HG03103 (cell line): ENCODE data around the gene MAPK7.

Experiments
- ATAC-seq: cut with Tn5 transposase; IDR thresholded peaks from one replicate; pipeline ENCODE4 v1.9.1; 2021; ENCODE audit warnings: low read depth; ENCODE audit not compliant: unreplicated experiment

The MAPK7 gene

DNA sequence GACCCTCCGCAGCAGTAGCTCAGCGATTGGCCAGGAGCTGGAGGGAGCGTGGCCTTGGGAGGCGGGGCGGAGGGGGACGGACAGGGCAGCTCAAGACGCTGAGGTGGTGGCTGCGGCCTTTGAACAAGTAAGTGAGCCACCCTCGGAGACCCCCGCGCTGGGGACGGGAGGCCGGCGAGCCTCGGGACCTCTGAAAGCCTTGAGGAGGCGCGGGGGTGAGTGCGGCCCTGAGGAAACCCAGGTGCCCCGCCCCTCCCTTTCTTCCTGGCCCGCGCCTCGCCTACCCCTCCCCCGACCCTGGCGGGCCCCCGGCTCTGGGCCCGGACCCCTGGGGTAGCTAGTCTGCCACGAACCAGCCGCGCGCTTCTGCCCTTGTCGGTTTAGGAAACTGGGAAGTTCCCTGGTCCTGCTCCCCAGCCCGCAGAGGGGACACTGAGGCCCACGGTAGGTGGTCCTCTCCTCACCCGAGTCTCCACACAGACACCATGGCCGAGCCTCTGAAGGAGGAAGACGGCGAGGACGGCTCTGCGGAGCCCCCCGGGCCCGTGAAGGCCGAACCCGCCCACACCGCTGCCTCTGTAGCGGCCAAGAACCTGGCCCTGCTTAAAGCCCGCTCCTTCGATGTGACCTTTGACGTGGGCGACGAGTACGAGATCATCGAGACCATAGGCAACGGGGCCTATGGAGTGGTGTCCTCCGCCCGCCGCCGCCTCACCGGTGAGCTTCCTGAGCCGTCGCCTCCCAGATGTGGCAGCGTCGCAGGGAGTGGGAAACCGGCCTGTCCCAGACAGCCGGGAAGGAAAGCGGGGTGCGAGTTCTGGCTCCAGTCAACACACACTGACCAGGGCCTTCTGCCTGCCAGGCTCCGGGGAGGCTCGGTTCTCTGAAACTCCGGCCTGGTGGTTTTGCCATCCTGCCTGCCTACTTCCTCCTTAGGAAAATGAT, at the start of gene MAPK7:
Gene MAPK7, plus strand, starts transcription at position 83 of the 945 bp plus-strand sequence. Its CDS starts 403 bp downstream, at position 486.
- ATAC-seq = peak; percentile 3

DNA sequence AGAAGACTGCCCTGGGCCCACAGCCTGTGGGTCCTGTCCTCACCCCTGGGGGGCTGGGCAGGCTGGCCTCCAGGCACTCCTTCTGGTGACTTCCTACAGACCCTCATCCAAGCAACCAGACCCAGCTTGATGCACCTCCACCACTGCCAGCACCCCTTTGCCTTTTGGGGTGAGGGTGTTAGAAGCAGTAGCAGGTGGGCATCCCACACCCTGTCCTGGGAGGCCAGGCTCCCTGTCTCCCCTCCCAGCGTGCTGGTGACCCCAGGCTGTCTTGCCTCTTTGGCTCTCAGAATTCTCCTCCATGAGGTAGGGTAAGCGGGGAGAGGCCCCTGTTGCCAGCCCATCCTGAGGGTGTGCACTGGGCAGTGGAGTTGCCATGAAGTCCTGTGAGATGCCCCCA, 49.2 kb upstream of the MAPK7 start:
- ATAC-seq = no peak

- no peak for ATAC-seq
These were observed 48.5 kb upstream of the MAPK7 start for GRCh38 chr17:19329839-19330238.

DNA sequence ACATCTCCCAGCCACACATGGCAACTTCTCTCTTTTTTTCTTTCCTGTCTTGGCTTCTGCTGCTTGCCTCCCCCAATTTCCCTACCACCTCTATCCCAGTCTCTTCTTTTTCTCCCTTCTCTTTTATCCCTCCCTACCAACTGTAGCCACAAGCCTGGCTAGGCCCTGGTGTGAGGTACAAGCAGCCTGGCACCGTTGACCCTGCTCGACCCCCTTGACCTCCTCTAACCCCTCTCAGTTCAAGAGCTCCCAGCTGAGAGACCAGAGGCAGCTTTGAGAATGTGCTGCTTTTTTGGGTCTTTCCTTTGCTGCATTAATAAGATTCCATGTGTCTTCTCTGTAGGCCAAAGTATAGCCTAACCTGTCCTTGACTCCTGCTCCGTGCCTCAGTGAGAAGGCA, 48.0 kb upstream of the MAPK7 start:
- ATAC-seq = no peak

DNA sequence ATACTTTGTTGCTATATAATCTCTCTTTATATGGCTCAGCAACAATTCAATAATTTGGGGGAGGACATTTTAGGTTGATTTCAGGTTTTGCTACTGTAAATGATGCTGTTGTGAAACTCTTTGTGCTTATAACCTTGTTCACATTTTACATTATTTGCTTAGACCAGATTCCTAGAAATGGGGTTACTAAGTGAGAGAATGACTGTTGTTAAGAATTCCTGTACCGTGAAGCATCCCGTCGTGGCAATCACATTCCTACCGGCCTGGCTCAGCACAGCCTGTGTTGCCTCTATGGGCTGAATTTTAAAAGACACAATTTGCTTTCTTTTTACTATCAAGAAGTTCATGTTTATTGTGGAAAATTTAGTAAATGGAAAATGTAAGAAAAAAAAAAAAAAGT, 47.2 kb upstream of the MAPK7 start:
- ATAC-seq = no peak

DNA sequence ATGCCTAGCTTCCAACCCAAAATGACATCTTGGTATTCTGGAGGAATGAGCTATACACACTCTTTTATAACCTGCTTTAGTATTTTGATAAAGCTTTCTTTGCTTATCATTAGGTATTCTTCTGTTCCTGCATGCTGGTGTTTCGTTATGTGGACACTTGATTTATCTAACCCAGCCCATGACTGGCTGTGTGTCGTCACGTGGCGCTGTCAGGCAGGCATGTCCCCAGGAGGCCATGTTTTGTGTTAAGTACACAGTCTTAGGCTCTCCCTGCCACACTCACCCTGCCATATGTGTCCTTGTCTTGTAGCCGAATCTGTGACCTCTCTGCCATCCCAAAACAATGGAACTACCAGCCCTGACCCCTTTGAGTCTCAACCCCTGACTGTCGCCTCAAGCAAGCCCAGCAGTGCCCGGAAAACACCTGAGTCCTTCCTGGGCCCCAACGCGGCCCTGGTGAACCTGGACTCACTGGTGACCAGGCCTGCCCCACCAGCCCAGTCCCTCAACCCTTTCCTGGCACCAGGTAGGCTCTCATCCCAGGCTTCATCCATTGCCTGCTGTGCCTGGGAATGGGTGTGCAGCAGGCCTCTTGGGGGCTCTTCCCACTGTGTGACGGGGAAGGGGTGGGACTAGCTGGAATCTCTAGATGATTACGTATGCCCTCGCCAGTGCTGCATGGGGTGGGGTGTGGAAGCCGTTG, 46.6 kb upstream of the MAPK7 start:
- no peak for ATAC-seq

DNA sequence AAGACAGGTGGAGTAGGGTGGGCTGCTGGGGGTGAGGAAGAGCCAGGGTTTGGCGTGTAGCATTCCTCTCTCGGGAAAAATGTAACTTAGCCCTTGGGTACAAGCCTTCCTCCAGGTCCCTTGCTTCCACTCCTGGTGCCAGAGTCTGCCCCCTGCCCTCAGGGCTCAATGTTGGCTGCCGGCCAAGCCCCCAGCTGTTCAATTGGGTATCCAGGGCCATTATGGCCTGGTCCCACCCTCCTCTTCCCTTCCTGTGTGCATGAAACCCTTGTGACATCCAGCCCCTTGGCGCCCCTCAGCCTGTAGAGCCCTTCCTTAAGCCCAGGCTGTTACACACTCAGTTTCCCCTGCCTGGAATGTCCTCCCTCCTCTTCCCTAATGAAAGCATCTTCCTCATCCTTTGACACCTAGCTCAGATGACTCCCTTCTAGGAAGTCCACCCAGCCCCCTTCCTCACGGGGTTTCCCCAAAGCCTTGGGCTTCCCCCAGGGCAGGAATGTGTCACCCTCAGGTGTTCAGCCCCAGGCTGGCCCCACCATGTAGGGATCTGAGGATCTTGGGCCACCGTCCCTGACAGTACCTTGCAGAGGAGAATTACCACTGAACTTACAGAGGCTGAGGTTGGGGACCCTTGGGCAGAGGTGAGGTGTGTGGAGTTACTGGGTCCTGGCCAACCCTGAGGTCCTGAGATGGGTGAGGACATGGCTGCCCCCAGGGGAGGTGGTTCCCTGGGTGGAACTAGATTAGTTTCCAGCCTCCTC, 45.7 kb upstream of the MAPK7 start:
- ATAC-seq = no peak

DNA sequence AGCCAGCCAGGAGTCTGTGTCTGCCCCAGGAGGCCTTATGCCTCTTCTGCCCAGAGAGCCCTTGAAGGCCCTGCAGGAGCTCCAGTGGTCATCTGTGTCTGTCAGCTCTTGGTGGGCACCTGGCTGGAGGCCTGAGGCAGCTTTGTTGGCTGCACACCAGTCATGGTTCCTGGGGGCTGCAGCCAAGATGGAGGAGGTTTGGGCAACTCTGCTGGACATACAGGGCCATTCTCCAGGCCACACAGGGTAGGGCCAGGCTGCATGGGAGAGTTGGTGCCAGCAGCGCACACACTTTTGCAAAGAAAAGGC, 45.2 kb upstream of the MAPK7 start:
- ATAC-seq = no peak

- no peak for ATAC-seq
These were observed 44.5 kb upstream of the MAPK7 start for GRCh38 chr17:19333736-19334290.

DNA sequence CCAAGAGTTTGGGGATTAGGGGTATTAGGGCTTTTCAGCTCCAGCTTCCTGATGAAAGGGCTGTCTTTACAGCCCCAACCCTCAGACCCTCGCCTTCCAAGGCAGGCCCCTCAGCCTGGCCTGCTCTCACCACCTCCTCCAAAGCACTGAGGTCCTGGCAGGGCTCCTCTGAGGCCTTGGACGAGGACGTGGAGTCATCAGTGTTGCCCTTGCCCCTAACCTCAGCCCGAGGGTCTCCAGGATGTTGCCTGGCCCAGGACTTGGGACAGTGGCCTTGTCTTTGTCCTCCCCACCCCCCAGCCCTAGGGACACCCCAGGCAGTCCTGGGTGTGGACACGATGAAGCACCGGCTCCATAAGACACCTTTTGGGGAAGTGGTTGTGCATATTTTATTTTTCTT, 44.0 kb upstream of the MAPK7 start:
- no peak for ATAC-seq

DNA sequence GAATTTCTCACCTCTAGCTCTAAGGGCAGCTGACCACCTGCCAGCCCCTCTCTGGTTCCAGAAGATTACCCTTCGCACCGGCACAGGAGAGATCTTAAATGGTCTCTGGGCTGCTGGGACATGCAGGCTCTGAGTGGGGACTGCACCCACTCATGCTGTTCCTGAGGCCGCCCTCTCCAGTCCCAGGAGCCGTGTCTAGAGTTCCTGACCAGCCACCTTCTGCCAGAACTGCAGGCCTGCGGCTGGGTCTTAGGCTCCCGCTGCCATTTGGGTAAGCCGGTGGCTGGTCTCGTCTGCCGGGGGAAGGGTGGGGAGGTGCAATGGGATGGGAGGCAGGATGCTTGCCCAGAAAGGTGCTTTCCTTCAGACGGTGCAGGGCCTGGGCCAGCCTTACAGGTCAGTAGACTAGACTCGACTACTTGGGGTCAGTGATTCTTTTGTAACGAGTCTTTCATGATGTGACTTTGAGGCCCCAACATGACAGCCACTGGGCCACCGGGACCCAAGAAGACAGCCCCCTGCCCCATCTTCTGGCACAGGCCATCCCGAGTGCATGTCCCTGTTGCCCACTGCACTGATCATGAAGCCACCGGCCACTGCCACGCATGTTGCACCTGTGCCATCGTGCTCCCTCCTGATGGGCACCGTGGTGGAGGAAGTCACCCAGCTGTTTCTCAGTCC, 42.2 kb upstream of the MAPK7 start:
- ATAC-seq = no peak

DNA sequence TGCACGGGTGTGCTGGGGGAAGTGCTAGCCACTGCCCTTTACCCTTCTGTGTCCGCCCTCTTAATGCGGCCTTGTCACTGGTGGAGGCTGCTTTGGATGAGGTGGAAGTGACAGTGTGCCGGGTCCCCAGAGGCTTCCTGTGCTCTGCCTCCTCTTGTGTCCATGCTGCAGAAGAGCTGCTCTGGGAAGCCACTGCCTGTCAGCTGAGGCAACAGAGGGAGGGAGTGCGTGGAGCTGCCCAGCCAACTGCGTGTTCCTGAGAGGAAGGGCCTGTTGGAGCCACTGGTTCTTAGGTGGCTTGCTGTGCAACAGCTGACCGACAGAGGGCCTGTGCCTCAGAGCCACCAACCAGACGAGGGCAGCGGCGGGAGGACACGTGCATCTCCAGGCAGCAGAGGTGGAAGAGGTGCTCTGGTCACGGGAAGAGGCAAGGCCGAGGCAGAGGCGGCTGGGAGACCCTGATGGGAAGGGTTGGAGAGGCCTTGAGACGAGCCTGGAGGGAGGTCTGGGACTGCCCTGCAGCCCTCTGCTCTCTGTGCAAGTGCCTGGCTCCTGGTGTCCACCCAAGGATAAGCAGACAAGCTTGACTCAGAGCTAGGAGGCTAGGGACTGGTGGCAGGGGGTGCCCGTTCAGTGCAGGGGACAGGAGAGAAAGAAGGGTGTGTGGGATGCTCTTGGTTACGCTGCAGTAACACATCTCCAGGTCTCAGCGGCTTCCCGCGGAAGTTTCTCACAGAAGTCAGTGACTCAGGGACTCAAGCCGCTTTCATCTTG, 41.2 kb upstream of the MAPK7 start:
- ATAC-seq = no peak

- no peak for ATAC-seq
These were observed 40.6 kb upstream of the MAPK7 start for GRCh38 chr17:19337712-19338023.

- no peak for ATAC-seq
These were observed 40.0 kb upstream of the MAPK7 start for GRCh38 chr17:19338031-19338990.

GRCh38 chr17:19339341-19339815, 38.9 kb upstream of the MAPK7 start:
- ATAC-seq = no peak

DNA sequence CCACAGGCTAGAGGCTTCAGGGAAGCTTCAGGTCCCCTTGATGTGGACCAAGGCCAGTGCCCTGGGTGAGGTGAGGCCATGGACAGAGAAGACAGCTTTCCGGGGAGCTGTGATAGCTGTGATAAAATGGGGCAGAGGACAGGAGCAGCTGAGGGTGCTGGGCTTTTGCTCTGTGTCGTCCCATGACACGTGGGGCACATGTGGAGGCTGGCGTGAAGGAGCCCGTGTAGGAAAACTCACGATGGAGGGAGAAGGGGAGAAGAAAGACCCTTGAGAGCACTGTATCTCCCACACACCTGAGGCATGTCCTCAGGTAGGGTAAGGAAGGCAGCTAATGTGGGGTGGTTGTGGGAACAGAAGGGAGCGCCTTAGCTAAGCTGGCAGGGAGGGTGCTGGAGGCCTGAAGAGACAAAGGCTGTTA, 37.1 kb upstream of the MAPK7 start:
- no peak for ATAC-seq

GRCh38 chr17:19341641-19342610, 36.4 kb upstream of the MAPK7 start:
- no peak for ATAC-seq
